SKM-1 (cell line): ENCODE measurements around the gene TOM1L2.

Experiments used
- DNase-seq: peaks from one replicate; lab custom pipeline; 2025; ENCODE audit not compliant: unreplicated experiment; lab: John Stamatoyannopoulos, UW

Gene TOM1L2

DNA sequence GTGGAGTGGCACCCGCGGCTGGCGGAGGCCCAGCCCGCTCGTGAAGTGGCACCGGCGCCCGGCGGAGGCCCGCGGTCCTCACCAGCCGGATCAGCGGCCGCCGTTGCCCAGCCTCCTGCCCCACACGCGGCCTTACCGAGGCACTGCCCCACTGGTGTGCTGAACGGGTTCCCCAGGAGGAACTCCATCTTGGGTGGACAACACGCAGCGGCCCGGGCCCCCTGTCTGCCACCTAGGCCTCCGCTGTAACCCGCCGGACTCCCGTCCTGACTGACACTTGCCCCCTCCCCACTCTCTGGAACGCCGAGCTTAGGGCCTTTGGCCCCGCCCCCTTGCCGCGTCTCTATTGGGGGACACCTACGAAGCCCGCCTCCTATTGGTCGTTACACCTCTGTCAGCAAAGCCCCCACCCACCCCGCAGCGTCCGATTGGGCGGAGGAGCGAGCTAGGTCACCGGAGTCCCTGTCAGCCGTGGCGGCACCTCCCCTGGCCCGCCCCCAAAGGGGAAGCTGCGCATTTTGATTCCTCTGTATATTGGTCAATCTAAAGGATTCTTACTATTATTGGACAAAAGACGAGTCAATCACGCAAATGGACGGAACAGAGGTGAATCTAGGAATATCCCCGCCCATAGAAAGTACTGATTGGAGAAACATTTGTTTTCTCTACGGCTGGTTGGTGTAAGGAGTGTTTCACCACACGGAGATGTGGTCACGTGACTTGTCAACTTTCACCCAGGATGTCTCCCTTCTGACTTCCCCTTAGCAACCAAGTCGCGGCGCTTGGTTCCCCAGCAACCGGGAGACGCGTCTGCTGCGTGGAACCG lies at the start of gene TOM1L2, which contains the start of gene DRC3:
Gene TOM1L2, minus strand, starts transcription at position 275 of the 826 bp plus-strand sequence. Its CDS starts 87 bp downstream, at position 188.
Gene DRC3, plus strand, starts transcription at position 737 of the 826 bp plus-strand sequence. CDS start 4,737 bp downstream, outside the sequence.
- DNase-seq: peak; percentile 99

DNA sequence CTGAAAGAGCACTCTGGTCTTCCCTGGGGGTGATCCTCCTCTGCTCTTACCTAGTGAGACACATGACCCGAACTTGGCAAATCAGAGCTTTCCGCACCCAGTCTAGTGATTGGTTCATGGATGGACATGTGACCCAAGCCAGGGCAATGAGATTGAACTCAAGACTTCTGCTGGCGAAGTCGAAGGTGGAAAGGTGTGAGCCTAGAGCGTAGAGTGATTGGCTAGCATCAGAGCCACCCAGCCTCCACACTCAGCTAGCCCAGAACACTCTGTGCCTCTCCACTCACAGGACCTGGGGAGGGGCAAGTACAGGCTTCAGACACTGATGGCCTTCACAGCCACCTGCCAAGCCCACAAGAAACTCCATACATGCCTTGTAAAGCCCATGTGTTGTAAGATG lies 49.2 kb upstream of the TOM1L2 start:
- no peak for DNase-seq

DNA sequence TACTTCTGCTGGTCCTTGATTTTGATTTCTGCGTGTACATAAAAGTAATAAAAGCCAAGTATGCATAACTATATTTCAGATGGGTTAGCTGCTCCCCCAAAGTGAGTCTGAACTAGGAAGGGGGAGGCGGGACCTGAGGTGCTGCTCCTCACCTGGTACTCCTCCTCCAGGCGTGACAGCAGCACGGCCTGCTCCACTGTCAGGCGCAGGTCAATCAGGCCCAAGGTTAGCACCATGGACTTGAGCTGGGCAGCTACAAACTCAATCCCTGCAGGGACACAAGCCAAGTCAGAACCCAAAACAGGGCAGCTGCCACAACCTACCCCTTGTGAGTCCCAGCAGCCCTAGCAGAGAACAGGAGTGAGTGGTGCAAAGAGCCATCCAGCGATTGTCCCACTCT lies 48.8 kb upstream of the TOM1L2 start:
- DNase-seq: no peak

DNA sequence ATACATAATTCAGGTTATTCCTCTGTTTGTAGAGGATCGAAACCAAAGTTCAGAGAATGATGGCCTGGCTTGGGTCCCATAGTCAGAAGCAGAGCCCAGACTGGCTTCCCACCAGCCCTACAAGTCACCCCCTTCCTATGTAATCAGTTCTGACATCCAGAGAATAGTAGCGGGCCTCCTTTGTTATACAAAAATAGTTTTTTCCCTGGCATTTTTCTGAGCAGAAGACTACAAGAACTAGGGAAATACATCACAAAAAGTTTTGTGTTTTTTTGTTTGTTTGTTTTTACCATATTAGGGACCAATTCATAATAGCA lies 47.6 kb upstream of the TOM1L2 start:
- DNase-seq: no peak

DNA sequence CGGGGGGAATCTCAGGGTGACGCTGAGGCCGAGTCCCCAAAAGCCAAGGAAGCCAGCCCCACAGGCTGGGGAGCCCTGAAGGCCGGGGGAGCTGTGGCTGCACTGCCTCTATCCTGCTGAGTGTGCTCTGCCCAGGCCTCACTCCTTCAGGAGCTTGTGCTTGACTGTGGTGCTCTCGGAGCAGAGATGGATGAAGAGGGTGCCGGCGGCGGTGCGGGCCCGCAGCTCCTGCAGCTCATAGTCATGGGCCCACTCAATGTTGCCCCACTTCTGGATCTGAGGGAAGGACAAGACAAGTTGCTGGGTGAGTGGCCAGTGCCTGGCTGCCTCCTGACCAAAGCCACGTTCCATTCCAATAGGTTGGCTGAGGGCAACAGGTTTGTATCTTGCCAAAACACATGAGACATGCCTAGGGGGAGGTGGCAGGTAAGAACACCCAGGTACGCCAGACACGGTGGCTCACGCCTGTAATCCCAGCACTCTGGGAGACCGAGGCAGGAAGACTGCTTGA lies 46.3 kb upstream of the TOM1L2 start:
- DNase-seq: no peak

DNA sequence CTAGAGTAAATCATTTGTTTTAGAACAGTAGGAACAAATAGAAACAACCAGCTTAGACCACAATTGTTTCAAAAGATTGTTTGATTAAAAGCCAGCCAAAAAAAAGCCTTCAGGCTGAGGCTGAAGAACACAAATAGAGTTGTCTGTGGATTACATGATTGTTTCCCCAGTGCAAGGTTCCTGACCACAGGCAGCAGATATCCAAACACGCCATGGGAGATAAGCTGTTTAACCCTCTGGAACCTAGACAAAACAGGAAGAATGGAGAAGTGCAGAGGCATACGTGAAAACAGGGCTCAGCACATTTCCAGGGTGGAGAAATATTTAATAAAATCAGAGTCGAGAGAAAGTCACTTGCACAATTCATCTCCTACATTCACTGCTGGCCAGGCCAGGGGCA lies 45.8 kb upstream of the TOM1L2 start:
- no peak for DNase-seq

DNA sequence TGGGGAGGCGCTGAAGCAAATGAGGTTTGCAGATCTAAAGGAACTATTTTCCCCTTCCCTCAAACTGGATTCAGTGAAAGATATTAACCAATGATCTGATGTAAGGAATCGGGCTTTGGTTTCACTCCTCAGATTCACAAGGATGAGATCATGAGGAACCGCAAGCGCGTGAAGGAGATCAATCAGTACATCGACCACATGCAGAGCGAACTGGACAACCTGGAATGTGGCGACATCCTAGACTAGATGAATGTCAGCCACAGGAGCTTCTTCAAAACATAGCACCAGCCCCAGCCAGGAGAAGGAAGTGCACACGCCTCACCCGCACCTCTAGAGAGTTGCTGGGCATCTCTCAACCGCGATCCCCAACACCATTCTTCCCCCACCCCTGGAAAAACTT lies 44.2 kb upstream of the TOM1L2 start:
- DNase-seq: no peak

DNA sequence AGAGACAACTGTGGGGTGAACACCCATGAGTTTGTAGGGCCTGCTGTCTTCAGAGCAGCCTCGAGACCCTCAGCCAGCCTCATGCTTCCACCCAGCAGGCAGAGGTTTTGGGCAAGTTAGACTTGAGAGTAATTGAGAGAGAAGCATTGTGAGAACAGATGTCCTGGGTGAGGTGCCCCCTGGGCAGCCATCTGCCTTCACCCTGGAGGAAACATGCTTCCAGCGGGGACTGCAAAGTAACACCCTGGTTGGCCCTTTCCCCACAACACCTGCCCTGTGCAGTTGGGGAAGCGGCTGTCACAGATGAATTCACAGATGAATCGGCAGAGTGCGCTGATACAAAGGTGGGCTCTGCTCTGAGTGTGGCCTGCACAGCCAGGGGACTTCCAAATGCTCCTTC lies 43.4 kb upstream of the TOM1L2 start:
- DNase-seq: no peak

DNA sequence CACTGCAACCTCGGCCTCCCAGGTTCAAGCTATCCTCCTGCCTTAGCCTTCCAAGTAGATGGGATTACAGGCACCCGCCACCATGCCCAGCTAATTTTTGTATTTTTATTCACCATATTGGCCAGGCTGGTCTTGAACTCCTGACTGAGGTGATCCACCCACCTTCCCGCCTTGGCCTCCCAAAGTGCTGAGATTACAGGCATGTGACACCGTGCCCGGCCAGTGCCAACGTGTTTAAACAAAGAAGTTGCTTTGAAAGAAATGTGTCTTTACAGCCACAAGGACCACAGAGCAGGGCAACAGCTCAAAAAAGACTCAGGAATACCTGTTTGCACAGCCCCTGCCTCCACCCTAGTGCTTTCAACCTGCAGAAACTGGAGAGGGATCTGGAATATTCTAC lies 41.8 kb upstream of the TOM1L2 start:
- no peak for DNase-seq

DNA sequence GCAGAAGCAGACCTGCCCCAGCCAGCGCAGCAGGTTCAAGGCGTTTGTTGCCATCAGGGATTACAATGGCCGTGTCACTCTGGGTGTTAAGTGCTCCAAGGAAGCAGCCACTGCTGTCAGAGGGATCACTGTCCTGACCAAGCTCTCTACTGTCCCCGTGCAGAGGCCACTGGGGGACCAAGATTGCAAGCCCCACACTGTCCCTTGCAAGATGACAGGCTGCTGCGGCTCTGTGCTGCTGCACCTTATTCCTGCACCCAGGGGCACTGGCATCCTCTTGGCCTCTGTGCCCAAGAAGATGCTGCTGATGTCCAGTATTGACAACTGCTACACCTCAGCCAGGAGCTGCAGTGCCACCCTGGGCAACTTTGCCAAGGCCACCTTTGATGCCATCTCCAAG lies 39.1 kb upstream of the TOM1L2 start:
- no peak for DNase-seq

DNA sequence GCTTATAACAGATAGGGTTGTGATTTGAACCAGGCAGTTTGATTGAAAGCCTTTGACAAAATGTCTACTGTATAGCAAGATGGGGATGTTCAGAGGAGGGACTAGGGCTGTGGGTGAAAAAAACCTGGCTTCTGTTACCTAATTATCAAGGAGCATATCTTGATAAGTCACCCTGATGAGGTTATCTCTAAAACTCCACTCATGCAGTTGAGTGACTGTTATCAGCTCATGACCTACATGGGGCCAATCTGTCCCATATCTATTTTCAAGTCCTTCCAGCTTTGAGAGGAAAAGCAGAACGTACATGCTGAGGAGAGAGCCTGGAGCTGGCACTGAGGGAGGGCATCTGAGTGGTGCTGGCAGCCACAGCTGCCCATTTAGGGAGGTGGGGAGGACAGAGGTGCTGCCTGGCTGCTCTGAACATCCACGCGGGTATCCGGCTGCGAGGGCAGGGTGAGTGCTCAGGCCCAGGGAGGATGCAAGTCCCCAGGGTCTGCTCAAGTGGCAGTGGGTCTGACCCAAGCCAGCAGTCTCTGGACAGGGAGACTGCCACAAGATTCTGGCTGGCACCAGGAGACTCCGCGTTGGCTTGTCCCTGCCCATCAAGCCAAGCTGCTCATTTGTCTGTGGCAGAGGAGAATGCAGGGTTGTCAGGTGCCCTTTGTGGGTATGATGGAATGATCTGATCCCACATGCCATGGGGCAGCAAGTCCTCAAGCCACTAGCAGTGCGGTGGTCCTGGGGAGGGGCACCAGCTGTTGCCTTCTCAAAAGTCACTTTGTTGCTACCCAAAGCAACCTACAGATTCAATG lies 37.6 kb upstream of the TOM1L2 start:
- DNase-seq: no peak

DNA sequence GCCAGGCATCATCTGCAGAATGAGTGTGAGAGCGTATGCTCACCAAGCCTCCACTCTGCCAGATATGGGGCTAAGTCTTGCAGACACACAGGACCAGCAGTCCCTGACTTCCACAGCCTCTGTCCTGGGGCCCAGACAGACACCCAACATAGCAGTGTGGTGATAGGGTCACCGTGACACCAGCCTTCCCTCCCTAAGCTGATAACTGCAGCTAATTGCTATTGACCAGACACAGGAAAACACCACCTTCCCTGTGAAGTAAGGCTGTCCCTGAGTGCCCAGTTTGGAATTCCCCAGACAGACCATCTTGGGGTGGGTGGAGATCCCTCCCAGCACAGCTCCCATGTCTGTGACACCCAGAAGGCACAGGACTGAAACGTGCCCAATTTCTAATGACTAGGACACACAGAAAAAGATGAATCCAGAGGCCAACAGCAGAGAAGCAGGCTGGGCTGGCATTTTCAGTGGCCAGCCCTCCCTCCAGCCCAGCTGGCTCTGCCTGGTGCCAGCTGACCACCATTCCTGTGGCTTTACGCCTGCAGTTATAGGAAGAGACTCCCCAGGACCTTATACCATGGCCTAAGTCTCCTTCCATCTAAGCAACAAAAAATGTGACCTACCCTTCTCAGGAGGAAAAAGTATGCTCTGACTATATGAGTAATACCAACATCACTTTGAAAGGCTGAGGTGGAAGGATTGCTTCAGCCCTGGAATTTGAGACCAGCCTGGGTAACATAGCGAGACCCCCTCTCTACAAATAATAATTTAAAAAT lies 36.5 kb upstream of the TOM1L2 start:
- no peak for DNase-seq

DNA sequence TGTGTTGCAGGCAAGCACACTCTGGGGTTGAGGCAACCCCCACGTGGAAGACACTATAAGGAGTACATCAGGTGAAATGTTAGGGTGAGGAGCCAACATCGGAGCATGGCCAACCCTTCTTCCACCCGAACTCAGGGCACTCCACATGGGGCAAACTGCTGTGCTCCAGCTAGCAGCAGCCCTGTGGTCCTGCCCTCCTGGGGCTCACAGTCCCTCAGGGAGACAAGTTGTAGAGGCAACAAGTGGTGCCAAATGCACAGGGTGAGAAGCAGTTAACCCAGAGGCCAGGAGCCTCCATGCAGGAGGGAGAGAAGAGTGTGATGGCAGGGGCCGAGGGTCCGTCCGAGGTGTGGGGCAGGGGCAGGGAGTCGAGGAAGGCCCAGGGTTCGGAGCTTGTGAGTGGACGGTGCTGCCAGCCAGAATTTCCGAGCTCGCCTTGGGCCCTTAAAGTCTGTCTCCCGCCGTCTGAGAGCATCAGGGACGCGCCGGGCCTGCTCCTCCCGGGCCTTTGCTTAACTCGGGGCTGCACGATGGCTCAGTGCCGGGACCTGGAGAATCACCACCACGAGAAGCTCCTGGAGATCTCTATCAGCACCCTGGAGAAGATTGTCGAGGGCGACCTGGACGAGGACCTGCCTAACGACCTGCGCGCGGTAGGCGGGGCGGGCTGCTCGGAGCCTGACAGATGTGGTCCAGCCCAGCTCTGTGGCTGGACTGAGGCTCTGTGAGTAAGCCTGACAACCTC lies 34.5 kb upstream of the TOM1L2 start:
- DNase-seq: no peak

DNA sequence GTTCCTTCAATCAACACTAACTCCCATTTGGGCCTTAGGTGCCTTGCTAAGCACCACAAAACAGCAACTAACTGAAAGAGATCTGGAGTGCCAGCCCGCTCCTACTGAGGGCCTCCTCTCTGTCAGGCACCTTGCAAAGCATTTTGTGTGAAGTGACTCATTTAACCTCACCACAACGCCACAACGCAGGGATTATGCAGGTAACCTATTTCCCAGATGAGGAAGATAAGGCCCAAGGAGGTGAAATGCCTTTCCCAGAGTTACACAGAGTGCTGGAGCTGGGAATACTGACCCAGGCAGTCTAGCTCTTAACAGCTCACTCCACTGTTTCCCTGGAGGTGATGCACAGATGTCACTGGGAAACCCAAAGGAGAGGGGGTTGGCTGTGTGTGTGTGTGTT lies 33.3 kb upstream of the TOM1L2 start:
- DNase-seq: no peak

DNA sequence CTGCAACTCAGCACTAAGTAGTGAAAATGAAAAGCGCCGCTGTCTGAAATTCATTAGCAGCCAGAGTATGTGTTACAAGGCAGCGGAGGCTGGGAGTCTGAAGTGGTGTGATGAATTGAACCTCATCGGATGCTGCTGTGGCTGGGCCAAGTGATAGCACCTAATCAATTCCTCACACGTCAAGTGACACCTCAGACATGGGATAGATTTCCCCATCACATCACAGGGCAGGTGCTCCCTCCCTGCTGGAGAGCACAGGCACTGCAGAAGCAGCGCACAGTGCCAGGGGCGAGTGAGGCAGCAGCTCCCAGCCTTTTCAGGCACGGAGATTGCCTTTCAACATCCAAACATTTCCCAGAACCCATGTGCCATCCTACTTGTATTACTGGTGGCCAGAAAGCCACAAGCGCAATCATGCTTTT lies 32.7 kb upstream of the TOM1L2 start:
- no peak for DNase-seq

DNA sequence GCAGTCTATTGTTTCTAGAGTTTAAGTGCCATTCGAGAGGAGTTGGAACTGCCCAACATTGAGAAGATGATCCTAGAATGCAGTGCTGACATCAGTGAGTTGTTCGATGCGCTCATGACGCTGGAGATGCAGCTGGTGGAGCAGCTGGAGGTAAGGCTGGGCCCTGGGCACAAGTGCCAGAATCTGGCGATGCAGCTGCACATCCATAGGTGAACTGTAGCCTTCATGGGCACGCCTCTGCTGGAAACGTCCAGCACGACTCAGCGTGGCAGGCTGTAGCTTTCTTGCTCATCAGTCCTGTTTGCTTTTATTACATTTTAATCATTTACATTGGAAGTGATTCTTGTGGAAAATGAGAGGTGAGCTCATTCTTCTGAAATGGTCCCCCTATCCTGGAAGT lies 32.1 kb upstream of the TOM1L2 start:
- no peak for DNase-seq

DNA sequence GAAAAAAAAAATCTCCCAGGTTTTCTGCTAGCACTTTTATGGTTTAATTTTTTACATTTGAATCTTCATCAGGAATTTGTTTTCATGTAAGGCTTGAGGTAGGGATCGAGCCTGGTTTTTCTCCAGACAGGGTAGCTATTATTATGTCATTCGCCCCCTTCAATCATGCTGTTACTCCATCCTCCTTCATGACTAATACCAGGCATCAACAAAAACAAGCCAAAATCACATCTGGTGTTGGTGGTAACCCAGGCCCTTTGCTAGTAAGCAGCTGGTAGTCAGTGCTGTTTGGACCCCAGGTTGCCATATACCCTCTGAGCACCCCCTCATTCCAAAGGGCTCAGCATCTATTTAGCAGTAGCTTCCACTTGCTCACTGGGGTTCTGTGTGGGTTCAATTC lies 30.0 kb upstream of the TOM1L2 start:
- no peak for DNase-seq

DNA sequence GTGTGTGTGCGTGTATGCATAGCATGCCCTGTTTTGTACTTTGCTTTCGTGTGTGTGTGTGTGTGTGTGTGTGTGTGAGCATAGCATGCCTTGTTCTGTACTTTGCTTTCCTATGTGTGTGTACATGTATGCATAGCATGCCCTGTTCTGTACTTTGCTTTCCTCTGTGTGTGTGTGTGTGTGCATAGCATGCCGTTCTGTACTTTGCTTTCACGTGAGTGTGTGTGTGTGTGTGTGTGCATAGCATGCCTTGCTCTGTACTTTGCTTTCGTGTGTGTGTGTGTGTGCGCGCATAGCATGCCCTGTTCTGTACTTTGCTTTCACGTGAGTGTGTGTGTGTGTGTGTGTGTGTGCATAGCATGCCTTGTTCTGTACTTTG lies 27.8 kb upstream of the TOM1L2 start:
- DNase-seq: no peak

DNA sequence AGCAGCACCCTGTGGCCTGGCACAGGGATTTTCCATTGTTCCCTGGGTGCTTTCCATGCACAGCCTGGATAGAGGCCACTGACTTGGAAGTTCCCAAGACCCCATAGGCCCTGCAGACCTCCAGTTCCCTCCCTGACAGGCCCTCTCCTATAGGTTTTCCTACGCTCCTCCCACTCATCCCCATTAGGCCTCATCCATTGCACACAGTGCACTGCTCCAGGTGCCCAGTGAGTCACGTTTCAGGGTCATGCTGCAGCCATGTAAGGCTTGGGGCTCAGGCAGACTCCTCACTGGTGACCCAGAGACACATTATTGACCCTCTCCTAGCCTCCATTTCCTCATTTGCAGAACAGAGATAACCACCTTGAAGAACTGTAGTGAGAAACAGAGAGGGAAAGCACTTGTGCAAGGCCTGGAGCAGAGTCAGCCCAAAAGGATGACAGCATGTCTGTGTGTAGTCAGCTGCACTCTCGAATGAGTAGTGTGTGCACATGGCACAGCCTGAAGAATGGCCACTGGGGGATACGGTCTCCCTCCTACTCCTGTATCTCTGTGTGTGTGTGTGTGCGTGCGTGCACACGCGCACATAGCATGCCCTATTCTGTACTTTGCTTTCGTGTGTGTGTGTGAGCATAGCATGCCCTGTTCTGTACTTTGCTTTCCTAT lies 27.3 kb upstream of the TOM1L2 start:
- DNase-seq: no peak

DNA sequence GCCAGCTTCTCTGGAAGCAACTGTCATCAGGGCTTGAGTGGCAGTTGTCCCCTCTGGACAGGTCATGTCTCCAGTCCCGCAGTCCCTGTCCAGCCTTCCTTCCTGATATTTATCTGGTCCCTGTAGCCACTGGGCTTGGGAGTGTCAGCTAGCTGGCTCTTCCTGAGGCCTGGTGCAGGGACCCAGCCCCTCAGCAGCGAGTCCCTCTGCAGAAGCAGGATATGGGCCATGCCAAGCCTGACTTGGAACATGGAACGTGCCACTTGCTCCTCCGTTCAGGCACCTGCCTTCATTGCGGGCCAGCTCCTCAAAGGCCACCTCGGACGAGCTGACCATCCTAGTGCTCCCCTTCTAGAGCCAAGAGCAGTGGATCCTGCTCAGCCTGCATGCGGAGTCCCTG lies 26.7 kb upstream of the TOM1L2 start:
- no peak for DNase-seq
